BE2C (cell line): Measurements from ENCODE around the gene TMTC2.

Experiments
- DNase-seq: peaks from one replicate; pipeline ENCODE4 v3.0.0-alpha.2; 2020
- H3K27me3 ChIP-seq: fragments of 250-450 bp; sonication (Bioruptor Pico); 2 replicates; pipeline ENCODE4 v1.5.1; 2020; ENCODE audit warnings: mild to moderate bottlenecking
- H3K36me3 ChIP-seq: fragments of 250-450 bp; sonication (Bioruptor Pico); 2 replicates; pipeline ENCODE4 v1.5.1; 2020; ENCODE audit warnings: mild to moderate bottlenecking
- H3K4me1 ChIP-seq: fragments of 250-450 bp; sonication (Bioruptor Pico); 2 replicates; pipeline ENCODE4 v1.5.1; 2020
- H3K4me3 ChIP-seq: 2 replicates; pipeline ENCODE4 v1.5.1; 2011; ENCODE audit warnings: low read depth, low read length
- H3K9me3 ChIP-seq: fragments of 250-450 bp; sonication (Bioruptor Pico); 2 replicates; pipeline ENCODE4 v1.5.1; 2020
- TF ChIP-seq, protein P1 (sequence below): IDR thresholded peaks from 2 replicates; pipeline ENCODE4 v1.5.1; 2012; ENCODE audit warnings: mild to moderate bottlenecking, low read depth, low read length

Gene TMTC2

DNA sequence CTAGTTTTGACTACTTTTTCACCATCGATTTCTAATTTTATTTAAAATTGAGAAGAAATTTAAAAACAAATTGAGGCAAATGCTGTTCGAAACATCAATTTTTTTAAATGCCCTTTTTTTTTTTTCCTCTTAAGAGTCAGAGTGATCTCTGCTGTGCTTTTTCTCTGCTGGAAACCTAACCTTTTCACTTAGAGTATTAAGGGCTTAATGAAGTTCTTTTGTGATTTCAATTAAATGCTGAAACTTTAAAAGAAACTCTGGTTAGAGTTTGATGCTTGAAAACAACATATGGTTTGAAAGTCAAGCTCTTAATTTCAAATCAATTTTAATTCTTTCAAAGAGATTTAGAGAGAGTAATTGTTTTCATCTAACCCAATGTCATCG lies 171.8 kb downstream of the TMTC2 start:
- TF ChIP-seq, protein P1, sequence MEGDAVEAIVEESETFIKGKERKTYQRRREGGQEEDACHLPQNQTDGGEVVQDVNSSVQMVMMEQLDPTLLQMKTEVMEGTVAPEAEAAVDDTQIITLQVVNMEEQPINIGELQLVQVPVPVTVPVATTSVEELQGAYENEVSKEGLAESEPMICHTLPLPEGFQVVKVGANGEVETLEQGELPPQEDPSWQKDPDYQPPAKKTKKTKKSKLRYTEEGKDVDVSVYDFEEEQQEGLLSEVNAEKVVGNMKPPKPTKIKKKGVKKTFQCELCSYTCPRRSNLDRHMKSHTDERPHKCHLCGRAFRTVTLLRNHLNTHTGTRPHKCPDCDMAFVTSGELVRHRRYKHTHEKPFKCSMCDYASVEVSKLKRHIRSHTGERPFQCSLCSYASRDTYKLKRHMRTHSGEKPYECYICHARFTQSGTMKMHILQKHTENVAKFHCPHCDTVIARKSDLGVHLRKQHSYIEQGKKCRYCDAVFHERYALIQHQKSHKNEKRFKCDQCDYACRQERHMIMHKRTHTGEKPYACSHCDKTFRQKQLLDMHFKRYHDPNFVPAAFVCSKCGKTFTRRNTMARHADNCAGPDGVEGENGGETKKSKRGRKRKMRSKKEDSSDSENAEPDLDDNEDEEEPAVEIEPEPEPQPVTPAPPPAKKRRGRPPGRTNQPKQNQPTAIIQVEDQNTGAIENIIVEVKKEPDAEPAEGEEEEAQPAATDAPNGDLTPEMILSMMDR, result no peak
- no peak for DNase-seq
- Histone ChIP-seq H3K9me3 (no peaks in the 10 kb centered on the region), H3K4me1 (peaks cover 14% of the 10 kb centered on the region), H3K4me3 (no peak overlapping the region), H3K36me3 (no peaks in the 10 kb centered on the region), H3K27me3 (no peaks in the 10 kb centered on the region)

DNA sequence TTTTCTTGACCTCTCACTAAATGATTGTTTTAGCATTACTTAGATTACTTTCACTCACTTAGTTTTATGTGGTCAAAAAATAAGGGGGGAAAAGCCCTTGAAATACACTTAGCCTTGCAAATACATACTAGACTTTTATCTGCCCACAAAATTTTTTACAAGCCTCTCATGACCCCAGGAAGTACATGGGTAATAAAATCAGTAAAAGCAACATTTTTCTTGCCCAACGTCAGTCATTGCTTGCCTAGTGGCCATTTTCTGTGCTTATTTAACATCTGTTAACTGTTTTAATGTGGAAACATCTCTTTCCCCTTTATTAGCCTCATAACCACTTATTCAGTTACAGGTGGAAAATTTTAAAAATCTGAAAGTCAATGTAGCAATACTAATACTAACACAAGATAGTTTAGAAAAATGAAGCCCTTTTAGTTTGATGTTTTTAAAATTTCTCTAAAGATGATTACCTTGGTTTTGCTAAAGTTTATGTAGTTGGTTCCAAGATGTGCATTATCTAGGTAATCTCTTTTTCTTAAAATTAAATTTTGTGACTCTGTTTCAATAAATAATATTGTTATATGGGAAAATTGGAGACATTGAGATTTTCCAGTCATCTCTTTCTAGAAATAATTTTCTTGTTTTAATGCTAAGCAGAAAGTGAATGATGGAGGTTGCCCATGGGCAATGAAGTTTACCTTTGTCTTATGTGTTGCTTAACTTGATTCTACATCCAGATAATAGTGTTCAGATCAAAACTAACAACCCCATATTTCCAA lies 175.5 kb downstream of the TMTC2 start:
- no peaks in the 10 kb centered on the region for H3K9me3 ChIP-seq
- TF ChIP-seq, protein P1, result no peak
- H3K4me1 ChIP-seq, result peaks cover 14% of the 10 kb centered on the region
- H3K36me3 ChIP-seq, result no peaks in the 10 kb centered on the region
- H3K27me3 ChIP-seq, result no peaks in the 10 kb centered on the region
- no peak overlapping the region for H3K4me3 ChIP-seq
- DNase-seq, result no peak

DNA sequence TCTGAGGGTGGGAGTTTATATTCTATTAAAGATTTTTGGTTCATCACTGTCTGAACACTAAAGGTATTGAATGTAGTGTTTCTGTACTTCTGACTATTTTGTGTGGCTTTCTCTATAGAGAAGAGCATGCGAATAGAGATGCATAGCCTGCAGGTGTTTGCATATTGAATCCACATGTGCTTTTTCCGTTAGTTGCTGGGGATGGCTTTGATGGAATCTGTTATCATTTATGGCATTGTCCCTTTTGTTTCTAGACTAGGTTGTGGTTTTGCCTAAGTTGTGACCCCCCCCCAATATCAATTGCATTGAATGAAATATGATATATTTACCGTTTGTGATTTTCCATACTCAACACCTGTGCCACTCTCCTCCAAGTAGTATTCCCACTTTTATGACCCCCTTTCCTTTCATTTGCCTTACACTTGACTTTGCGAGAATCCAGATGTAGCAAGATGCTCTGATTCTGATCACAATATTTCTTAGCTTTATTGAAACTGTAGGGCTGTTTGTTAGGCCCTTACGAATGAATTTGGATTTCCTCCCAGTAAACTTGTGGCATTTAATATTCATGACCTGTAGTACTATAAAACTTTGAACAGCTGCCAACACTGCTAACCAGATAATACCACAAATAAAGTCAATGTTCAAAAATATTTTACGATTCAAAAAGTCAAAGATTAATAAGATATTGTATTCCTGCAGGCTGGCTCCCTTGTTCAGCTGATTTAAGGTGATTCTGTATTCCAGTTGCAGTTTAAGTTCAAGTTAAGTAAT lies 176.4 kb downstream of the TMTC2 start:
- peaks cover 14% of the 10 kb centered on the region for H3K4me1 ChIP-seq
- TF ChIP-seq, protein P1, result no peak
- H3K36me3 ChIP-seq, result no peaks in the 10 kb centered on the region
- no peak for DNase-seq
- no peaks in the 10 kb centered on the region for H3K27me3 ChIP-seq
- no peaks in the 10 kb centered on the region for H3K9me3 ChIP-seq
- no peak overlapping the region for H3K4me3 ChIP-seq

DNA sequence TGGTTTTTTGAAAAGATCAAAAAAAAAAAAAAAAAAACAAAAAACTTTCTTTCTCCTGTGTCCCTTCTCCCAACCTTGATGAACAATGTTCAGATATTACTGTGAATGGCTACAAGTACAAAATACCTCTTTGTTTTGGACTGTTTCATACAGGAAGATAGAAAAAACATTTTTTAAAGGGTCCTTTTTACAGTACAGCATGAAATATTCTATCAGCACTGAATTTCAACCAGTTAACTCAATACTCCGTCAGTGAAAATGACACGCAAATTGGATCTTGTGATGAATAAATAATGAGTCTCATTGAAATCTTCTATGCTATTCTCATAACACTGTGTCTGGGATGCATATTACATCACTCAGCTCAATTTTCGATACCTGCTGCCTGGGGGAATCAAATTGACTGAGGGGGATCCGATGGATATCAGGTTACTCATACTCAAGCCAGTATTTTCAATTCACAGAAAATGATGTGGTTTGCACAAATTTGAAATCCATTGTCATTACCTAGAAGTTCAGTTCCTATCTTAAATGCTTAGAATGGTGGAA lies 179.6 kb downstream of the TMTC2 start:
- Histone ChIP-seq H3K9me3 (no peaks in the 10 kb centered on the region), H3K4me1 (peaks cover 9% of the 10 kb centered on the region), H3K36me3 (no peaks in the 10 kb centered on the region), H3K27me3 (no peaks in the 10 kb centered on the region), H3K4me3 (no peak overlapping the region)
- TF ChIP-seq, protein P1, result no peak
- no peak for DNase-seq

DNA sequence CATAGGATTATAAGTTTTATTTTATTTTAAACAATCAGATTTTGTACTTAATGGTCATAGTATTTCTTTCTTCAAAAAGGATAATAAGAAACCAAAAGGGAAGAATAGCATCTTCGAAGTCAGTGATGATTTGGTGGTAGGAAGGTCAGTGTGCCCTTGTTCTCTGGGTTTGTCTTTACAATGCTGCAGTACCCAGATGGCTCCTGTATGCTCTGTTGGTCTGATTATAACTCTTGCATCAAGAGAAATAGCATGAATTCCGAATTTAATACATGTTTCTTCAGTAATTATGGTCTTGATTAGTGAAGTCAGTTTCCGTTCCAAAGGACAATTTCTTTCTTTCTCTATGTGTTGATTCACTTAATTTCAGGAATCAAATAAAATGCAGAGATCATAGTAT lies 180.2 kb downstream of the TMTC2 start:
- H3K9me3 ChIP-seq, result no peaks in the 10 kb centered on the region
- H3K36me3 ChIP-seq, result no peaks in the 10 kb centered on the region
- no peak overlapping the region for H3K4me3 ChIP-seq
- TF ChIP-seq, protein P1, result no peak
- H3K4me1 ChIP-seq, result peaks cover 8% of the 10 kb centered on the region; the same call in 1 of the 2 replicates
- DNase-seq, result no peak
- no peaks in the 10 kb centered on the region for H3K27me3 ChIP-seq
